WTC11 (cell line): Measurements from ENCODE around the gene SAMM50. TPM values are rescaled to one million over a fixed set of nuclear protein-coding genes. Genes with fewer than 3 reads are reported as not detected.

Experiments
- ATAC-seq: fragments of 200-7000 bp; cut with Tn5 transposase; 2 replicates; pipeline ENCODE4 v1.10.0; 2021; ENCODE audit warnings: mild to moderate bottlenecking, moderate library complexity
- CTCF ChIA-PET: fragments of 300-600 bp; sonication (Branson Sonifier 250); formaldehyde crosslinking; loops from one replicate; lab custom pipeline; 2021; ENCODE audit warnings: antibody characterized with exemption; lab: Charles Lee
- POLR2A ChIA-PET: fragments of 350-600 bp; sonication (Branson Sonifier 250); formaldehyde crosslinking; loops from one replicate; lab custom pipeline; 2021; ENCODE audit warnings: antibody characterized with exemption; lab: Charles Lee
- DNase-seq: peaks from one replicate; pipeline ENCODE4 v3.0.0; 2021; ENCODE audit warnings: low spot score
- H3K27ac Mint-ChIP-seq: 2 replicates; pipeline ENCODE4 v1.8.0; 2021; ENCODE audit warnings: mixed read lengths
- H3K27me3 Mint-ChIP-seq: 2 replicates; pipeline ENCODE4 v1.8.0; 2021; ENCODE audit warnings: low read depth, mild to moderate bottlenecking, moderate library complexity, mixed read lengths
- H3K36me3 Mint-ChIP-seq: 2 replicates; pipeline ENCODE4 v1.8.0; 2021; ENCODE audit warnings: mixed read lengths
- H3K4me1 Mint-ChIP-seq: 2 replicates; pipeline ENCODE4 v1.8.0; 2022; ENCODE audit warnings: mixed read lengths
- H3K4me3 Mint-ChIP-seq: 2 replicates; pipeline ENCODE4 v1.8.0; 2021; ENCODE audit warnings: mild to moderate bottlenecking, moderate library complexity, mixed read lengths
- H3K9me3 Mint-ChIP-seq: 2 replicates; pipeline ENCODE4 v1.8.0; 2021; ENCODE audit warnings: mixed read lengths
- AFF4 ChIP-seq: sonication (generic); formaldehyde crosslinking; IDR thresholded peaks from 2 replicates; pipeline ENCODE4 v1.8.1; 2023; ENCODE audit warnings: mild to moderate bottlenecking, missing genetic modification reagents, borderline replicate concordance
- ATF1 ChIP-seq: sonication (generic); formaldehyde crosslinking; IDR thresholded peaks from 2 replicates; pipeline ENCODE4 v1.8.1; 2023; ENCODE audit warnings: mild to moderate bottlenecking, moderate library complexity, missing genetic modification reagents
- CREM ChIP-seq: sonication (generic); formaldehyde crosslinking; IDR thresholded peaks from 2 replicates; pipeline ENCODE4 v1.8.1; 2022; ENCODE audit warnings: mild to moderate bottlenecking, missing genetic modification reagents, moderate library complexity
- E2F5 ChIP-seq: sonication (generic); formaldehyde crosslinking; IDR thresholded peaks from 2 replicates; pipeline ENCODE4 v1.8.1; 2022; ENCODE audit warnings: mild to moderate bottlenecking, moderate library complexity, missing genetic modification reagents
- EMX1 ChIP-seq: fragments of 250-450 bp; sonication (Bioruptor Pico); IDR thresholded peaks from 2 replicates; pipeline ENCODE4 v1.8.0; 2021; ENCODE audit warnings: mild to moderate bottlenecking
- ERG ChIP-seq: fragments of 250-450 bp; sonication (Bioruptor Pico); IDR thresholded peaks from 2 replicates; pipeline ENCODE4 v1.8.0; 2021; ENCODE audit warnings: mild to moderate bottlenecking
- ETV6 ChIP-seq: sonication (generic); formaldehyde crosslinking; IDR thresholded peaks from 2 replicates; pipeline ENCODE4 v1.8.1; 2022; ENCODE audit warnings: mild to moderate bottlenecking, missing genetic modification reagents
- FOXK1 ChIP-seq: sonication (generic); formaldehyde crosslinking; IDR thresholded peaks from 2 replicates; pipeline ENCODE4 v1.8.0; 2022; ENCODE audit warnings: mild to moderate bottlenecking, moderate library complexity, missing genetic modification reagents
- NR2C2 ChIP-seq: sonication (generic); formaldehyde crosslinking; IDR thresholded peaks from 2 replicates; pipeline ENCODE4 v1.8.0; 2022; ENCODE audit warnings: mild to moderate bottlenecking, missing genetic modification reagents
- NR3C1 ChIP-seq: sonication (generic); formaldehyde crosslinking; conservative IDR thresholded peaks from 2 replicates; pipeline ENCODE4 v1.8.1; 2023; ENCODE audit warnings: low read depth, mild to moderate bottlenecking, missing genetic modification reagents
- RORB ChIP-seq: fragments of 250-450 bp; sonication (Bioruptor Pico); IDR thresholded peaks from 2 replicates; pipeline ENCODE4 v1.9.0; 2021; ENCODE audit warnings: mild to moderate bottlenecking
- SMAD4 ChIP-seq: sonication (generic); formaldehyde crosslinking; IDR thresholded peaks from 2 replicates; pipeline ENCODE4 v1.8.0; 2022; ENCODE audit warnings: mild to moderate bottlenecking, missing genetic modification reagents
- SOX15 ChIP-seq: fragments of 250-450 bp; sonication (Bioruptor Pico); IDR thresholded peaks from 2 replicates; pipeline ENCODE4 v1.9.0; 2021; ENCODE audit warnings: mild to moderate bottlenecking
- TP53 ChIP-seq: sonication (generic); formaldehyde crosslinking; IDR thresholded peaks from 2 replicates; pipeline ENCODE4 v1.8.1; 2023; ENCODE audit warnings: mild to moderate bottlenecking, missing genetic modification reagents
- ZBTB43 ChIP-seq: sonication (generic); formaldehyde crosslinking; IDR thresholded peaks from 2 replicates; pipeline ENCODE4 v1.8.1; 2023; ENCODE audit warnings: mild to moderate bottlenecking, missing genetic modification reagents
- ZNF121 ChIP-seq: sonication (generic); formaldehyde crosslinking; IDR thresholded peaks from 2 replicates; pipeline ENCODE4 v1.8.0; 2023; ENCODE audit warnings: missing genetic modification reagents
- ZNF138 ChIP-seq: sonication (generic); formaldehyde crosslinking; conservative IDR thresholded peaks from 2 replicates; pipeline ENCODE4 v1.8.1; 2022; ENCODE audit warnings: mild to moderate bottlenecking, moderate library complexity, missing genetic modification reagents
- ZNF317 ChIP-seq: sonication (generic); formaldehyde crosslinking; IDR thresholded peaks from 2 replicates; pipeline ENCODE4 v1.8.1; 2023; ENCODE audit warnings: low read depth, mild to moderate bottlenecking, moderate library complexity, missing genetic modification reagents, borderline replicate concordance
- ZNF512 ChIP-seq: sonication (generic); formaldehyde crosslinking; IDR thresholded peaks from 2 replicates; pipeline ENCODE4 v1.8.1; 2022; ENCODE audit warnings: missing genetic modification reagents, borderline replicate concordance
- total RNA-seq: library from RNA; stranded (reverse); gene quantifications from 3 replicates; pipeline ENCODE4 v1.2.3, GENCODE V29; 2021

The SAMM50 gene
- total RNA-seq, 1 experiment from 2014 or later: 72.1 TPM

- TF ChIP-seq ZNF317 (CRISPR knock-in tag) (no peak), AFF4 (CRISPR knock-in tag) (no peak)
Observed at GRCh38 chr22:43975041-43975440, 19.8 kb downstream of the SAMM50 start (continued).

- no peak for ATAC-seq
- TF ChIP-seq ZNF512 (CRISPR knock-in tag) (no peak), SOX15 (CRISPR knock-in tag) (no peak), ZBTB43 (CRISPR knock-in tag) (no peak), E2F5 (no peak), ATF1 (CRISPR knock-in tag) (no peak), FOXK1 (CRISPR knock-in tag) (no peak), TP53 (CRISPR knock-in tag) (no peak), CREM (CRISPR knock-in tag) (no peak), NR2C2 (CRISPR knock-in tag) (no peak), RORB (no peak), EMX1 (CRISPR knock-in tag) (no peak), NR3C1 (CRISPR knock-in tag) (no peak), AFF4 (CRISPR knock-in tag) (no peak), ZNF138 (CRISPR knock-in tag) (no peak), ZNF121 (no peak), SMAD4 (CRISPR knock-in tag) (no peak), ETV6 (CRISPR knock-in tag) (no peak), ERG (CRISPR knock-in tag) (no peak)
- TF ChIP-seq, all 79 proteins: peak for 0
- CTCF ChIA-PET: interaction anchor here (0.5 to 2.4 kb wide), 6 partner anchors 16 to 109 kb away, joined by 3 to 6 read pairs (median 4); no protein-coding TSS in a partner anchor
Observed at GRCh38 chr22:43976861-43977795, 21.9 kb downstream of the SAMM50 start.

More at GRCh38 chr22:43976861-43977795, 21.9 kb downstream of the SAMM50 start:
- Mint-ChIP-seq H3K36me3 (peaks cover 73% of the 10 kb centered on the region), H3K27me3 (no peaks in the 10 kb centered on the region), H3K9me3 (no peaks in the 10 kb centered on the region), H3K4me3 (no peak overlapping the region), H3K4me1 (no peaks in the 10 kb centered on the region), H3K27ac (no peak overlapping the region)
- POLR2A ChIA-PET: no interaction called here
- DNase-seq: no peak
